HL-60 (cell line): ENCODE data around the gene IAH1.

Source experiments
- DNase-seq, 2 experiments: peaks; one replicate each; pipeline ENCODE4 v3.0.0-alpha.2; 2010 to 2020; ENCODE audit warnings: low read depth in 1 of 2, low spot score in 1 of 2
- H3K27ac ChIP-seq: fragments of 250-450 bp; sonication (Bioruptor Pico); replicated peaks from 2 replicates; pipeline ENCODE4 v1.5.1; 2020; ENCODE audit warnings: mild to moderate bottlenecking, moderate library complexity
- H3K27me3 ChIP-seq: fragments of 250-450 bp; sonication (Bioruptor Pico); 2 replicates; pipeline ENCODE4 v1.5.1; 2021; ENCODE audit warnings: mild to moderate bottlenecking, moderate library complexity; ENCODE audit not compliant: insufficient read depth, poor library complexity, severe bottlenecking
- H3K4me3 ChIP-seq: replicated peaks from 2 replicates; pipeline ENCODE4 v1.5.1; 2011; ENCODE audit warnings: mild to moderate bottlenecking, control low read depth, low read length; ENCODE audit not compliant: insufficient read depth
- CTCF ChIP-seq: IDR thresholded peaks from one replicate; pipeline ENCODE4 v1.5.1; 2011; ENCODE audit warnings: low read length, control low read depth, inconsistent platforms; ENCODE audit not compliant: insufficient read depth
- GABPA ChIP-seq: IDR thresholded peaks from 2 replicates; pipeline ENCODE4 v1.6.1; 2012; ENCODE audit warnings: low read depth
- POLR2AphosphoS5 ChIP-seq: IDR thresholded peaks from 2 replicates; pipeline ENCODE4 v1.6.1; 2012; ENCODE audit warnings: low read depth
- REST ChIP-seq: IDR thresholded peaks from 2 replicates; pipeline ENCODE4 v1.6.1; 2012; ENCODE audit warnings: low read depth; ENCODE audit not compliant: insufficient replicate concordance
- SPI1 ChIP-seq: IDR thresholded peaks from 2 replicates; pipeline ENCODE4 v1.6.1; 2012; ENCODE audit warnings: low read depth, mild to moderate bottlenecking, borderline replicate concordance

The IAH1 gene

GRCh38 chr2:9441556-9441955, 32.8 kb upstream of the IAH1 start:
- H3K27me3 ChIP-seq = no peaks in the 10 kb centered on the region
- TF ChIP-seq REST (no peak), CTCF (no peak), POLR2AphosphoS5 (no peak), GABPA (no peak), SPI1 (no peak)
- DNase-seq = no peak
- H3K4me3 ChIP-seq = no peak overlapping the region
- no peak overlapping the region for H3K27ac ChIP-seq

DNA sequence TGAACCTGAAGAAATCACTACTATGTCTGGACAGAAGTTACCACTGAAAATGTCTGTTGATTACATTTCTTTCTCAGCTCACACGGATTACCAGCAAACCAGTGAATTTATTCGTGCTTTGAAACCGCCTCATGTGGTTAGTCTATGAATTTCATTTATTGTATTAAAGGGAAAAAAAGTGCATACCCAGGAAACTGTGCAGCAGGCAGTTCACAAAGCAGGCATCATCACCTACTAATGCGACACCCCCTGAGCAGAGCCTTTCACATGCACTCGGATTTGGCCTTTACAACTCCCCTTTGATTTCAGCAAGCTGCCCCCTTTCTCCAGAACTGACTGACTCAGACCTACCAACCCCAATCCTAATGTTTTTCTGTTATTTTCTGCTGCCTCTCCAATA, 30.8 kb upstream of the IAH1 start:
- DNase-seq = no peak
- Histone ChIP-seq H3K27me3 (no peaks in the 10 kb centered on the region), H3K4me3 (no peak overlapping the region), H3K27ac (no peak overlapping the region)
- TF ChIP-seq CTCF (no peak), GABPA (no peak), SPI1 (no peak), REST (no peak), POLR2AphosphoS5 (no peak)

DNA sequence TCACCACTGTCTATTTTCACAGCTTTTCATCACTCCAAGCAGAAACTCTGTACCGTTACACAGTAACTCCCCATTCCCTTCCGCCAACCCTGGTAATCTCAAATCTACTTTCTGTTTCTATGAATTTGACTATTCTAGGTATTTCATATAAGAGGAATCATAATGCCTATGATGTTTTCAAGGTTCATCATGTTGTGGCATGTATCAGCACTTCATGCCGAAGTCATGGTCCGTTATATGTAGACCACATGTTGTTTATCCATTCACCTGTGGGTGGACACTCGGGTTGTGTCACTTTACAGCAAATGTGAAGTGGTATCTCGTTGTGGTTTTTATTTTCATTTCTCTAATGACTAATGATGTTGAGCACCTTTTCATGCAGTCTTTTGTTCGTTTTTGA, 29.3 kb upstream of the IAH1 start:
- no peak for DNase-seq
- no peaks in the 10 kb centered on the region for H3K27me3 ChIP-seq
- H3K4me3 ChIP-seq = no peak overlapping the region
- no peak for TF ChIP-seq GABPA
- no peak for TF ChIP-seq SPI1
- TF ChIP-seq REST = no peak
- TF ChIP-seq CTCF = no peak
- no peak for TF ChIP-seq POLR2AphosphoS5
- no peak overlapping the region for H3K27ac ChIP-seq
